Parathyroid adenoma (tissue), 2 donors: ENCODE data around the gene SERPINB13.

ENCODE experiments used
- H2AFZ ChIP-seq: fragments of 300-600 bp; sonication (generic); one replicate; pipeline ENCODE4 v1.7.0; 2017; ENCODE audit warnings: antibody characterized with exemption, mild to moderate bottlenecking
- H3K27ac ChIP-seq: fragments of 300-600 bp; sonication (generic); one replicate; pipeline ENCODE4 v1.7.0; 2017
- H3K27me3 ChIP-seq: fragments of 300-600 bp; sonication (generic); one replicate; pipeline ENCODE4 v1.7.0; 2017; ENCODE audit warnings: low read length; ENCODE audit not compliant: control insufficient read depth, insufficient read depth
- H3K36me3 ChIP-seq: fragments of 300-600 bp; sonication (generic); one replicate; pipeline ENCODE4 v1.7.0; 2017; ENCODE audit warnings: low read length; ENCODE audit not compliant: control insufficient read depth, insufficient read depth
- H3K4me1 ChIP-seq: fragments of 300-600 bp; sonication (generic); one replicate; pipeline ENCODE4 v1.7.0; 2017; ENCODE audit warnings: control low read depth
- H3K4me2 ChIP-seq: fragments of 300-600 bp; sonication (generic); one replicate; pipeline ENCODE4 v1.7.0; 2017; ENCODE audit warnings: low read length
- H3K4me3 ChIP-seq: fragments of 300-600 bp; sonication (generic); one replicate; pipeline ENCODE4 v1.7.0; 2017; ENCODE audit warnings: low read depth, low read length
- H3K79me2 ChIP-seq: fragments of 300-600 bp; sonication (generic); one replicate; pipeline ENCODE4 v1.7.0; 2017; ENCODE audit warnings: control low read depth
- H3K9ac ChIP-seq: fragments of 300-600 bp; sonication (generic); one replicate; pipeline ENCODE4 v1.7.0; 2017; ENCODE audit warnings: mild to moderate bottlenecking
- H3K9me3 ChIP-seq: fragments of 300-600 bp; sonication (generic); one replicate; pipeline ENCODE4 v1.7.0; 2017; ENCODE audit warnings: low read length; ENCODE audit not compliant: control insufficient read depth
- TF ChIP-seq, protein P1 (sequence below): fragments of 300-600 bp; sonication (generic); IDR thresholded peaks from one replicate; pipeline ENCODE4 v1.7.0; 2017; ENCODE audit warnings: antibody characterized with exemption, mild to moderate bottlenecking
- donor health status: primary hyperparathyroidism.

Gene SERPINB13

GRCh38 chr18:63591725-63592124 is 4.6 kb downstream of the SERPINB13 start:
- Histone ChIP-seq H3K9me3 (no peaks in the 10 kb centered on the region), H3K27me3 (no peaks in the 10 kb centered on the region), H3K79me2 (no peaks in the 10 kb centered on the region), H3K4me1 (no peaks in the 10 kb centered on the region), H2AFZ (no peak overlapping the region), H3K4me2 (no peak overlapping the region), H3K9ac (no peak overlapping the region), H3K36me3 (no peaks in the 10 kb centered on the region), H3K4me3 (no peak overlapping the region), H3K27ac (no peak overlapping the region)
- TF ChIP-seq, protein P1, sequence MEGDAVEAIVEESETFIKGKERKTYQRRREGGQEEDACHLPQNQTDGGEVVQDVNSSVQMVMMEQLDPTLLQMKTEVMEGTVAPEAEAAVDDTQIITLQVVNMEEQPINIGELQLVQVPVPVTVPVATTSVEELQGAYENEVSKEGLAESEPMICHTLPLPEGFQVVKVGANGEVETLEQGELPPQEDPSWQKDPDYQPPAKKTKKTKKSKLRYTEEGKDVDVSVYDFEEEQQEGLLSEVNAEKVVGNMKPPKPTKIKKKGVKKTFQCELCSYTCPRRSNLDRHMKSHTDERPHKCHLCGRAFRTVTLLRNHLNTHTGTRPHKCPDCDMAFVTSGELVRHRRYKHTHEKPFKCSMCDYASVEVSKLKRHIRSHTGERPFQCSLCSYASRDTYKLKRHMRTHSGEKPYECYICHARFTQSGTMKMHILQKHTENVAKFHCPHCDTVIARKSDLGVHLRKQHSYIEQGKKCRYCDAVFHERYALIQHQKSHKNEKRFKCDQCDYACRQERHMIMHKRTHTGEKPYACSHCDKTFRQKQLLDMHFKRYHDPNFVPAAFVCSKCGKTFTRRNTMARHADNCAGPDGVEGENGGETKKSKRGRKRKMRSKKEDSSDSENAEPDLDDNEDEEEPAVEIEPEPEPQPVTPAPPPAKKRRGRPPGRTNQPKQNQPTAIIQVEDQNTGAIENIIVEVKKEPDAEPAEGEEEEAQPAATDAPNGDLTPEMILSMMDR, result no peak

DNA sequence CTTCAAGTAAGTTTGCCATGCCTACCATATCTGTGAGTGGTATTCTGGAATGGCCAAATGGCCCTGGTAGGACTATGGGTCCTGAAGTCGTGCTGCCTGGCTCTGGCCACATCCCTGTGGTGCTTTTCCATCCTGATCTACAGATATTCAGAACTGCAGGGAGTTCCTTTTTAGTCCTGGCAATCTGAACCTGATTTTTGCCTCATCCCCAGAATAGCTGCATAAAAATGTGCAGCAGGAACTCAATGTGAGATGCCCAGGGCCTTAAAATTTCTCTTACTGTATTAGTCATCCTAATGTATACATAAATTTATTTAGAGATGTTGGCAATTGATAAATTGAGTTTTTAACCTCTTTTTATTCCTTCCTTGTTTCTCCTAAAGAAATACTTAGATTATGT is 5.3 kb downstream of the SERPINB13 start:
- H3K4me3 ChIP-seq, result no peak overlapping the region
- H3K36me3 ChIP-seq, result no peaks in the 10 kb centered on the region
- no peak overlapping the region for H3K9ac ChIP-seq
- no peaks in the 10 kb centered on the region for H3K9me3 ChIP-seq
- no peaks in the 10 kb centered on the region for H3K79me2 ChIP-seq
- H3K27me3 ChIP-seq, result no peaks in the 10 kb centered on the region
- TF ChIP-seq, protein P1, result no peak
- no peak overlapping the region for H3K27ac ChIP-seq
- H3K4me2 ChIP-seq, result no peak overlapping the region
- no peak overlapping the region for H2AFZ ChIP-seq
- H3K4me1 ChIP-seq, result no peaks in the 10 kb centered on the region

DNA sequence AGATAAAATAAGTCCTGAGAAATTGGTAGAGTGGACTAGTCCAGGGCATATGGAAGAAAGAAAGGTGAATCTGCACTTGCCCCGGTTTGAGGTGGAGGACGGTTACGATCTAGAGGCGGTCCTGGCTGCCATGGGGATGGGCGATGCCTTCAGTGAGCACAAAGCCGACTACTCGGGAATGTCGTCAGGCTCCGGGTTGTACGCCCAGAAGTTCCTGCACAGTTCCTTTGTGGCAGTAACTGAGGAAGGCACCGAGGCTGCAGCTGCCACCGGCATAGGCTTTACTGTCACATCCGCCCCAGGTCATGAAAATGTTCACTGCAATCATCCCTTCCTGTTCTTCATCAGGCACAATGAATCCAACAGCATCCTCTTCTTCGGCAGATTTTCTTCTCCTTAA is 9.8 kb downstream of the SERPINB13 start:
- H3K27ac ChIP-seq, result no peak overlapping the region
- H3K27me3 ChIP-seq, result no peaks in the 10 kb centered on the region
- no peak overlapping the region for H3K9ac ChIP-seq
- no peaks in the 10 kb centered on the region for H3K9me3 ChIP-seq
- no peaks in the 10 kb centered on the region for H3K4me1 ChIP-seq
- no peak overlapping the region for H2AFZ ChIP-seq
- H3K36me3 ChIP-seq, result no peaks in the 10 kb centered on the region
- H3K4me3 ChIP-seq, result no peak overlapping the region
- TF ChIP-seq, protein P1, result no peak
- H3K4me2 ChIP-seq, result no peak overlapping the region
- no peaks in the 10 kb centered on the region for H3K79me2 ChIP-seq

DNA sequence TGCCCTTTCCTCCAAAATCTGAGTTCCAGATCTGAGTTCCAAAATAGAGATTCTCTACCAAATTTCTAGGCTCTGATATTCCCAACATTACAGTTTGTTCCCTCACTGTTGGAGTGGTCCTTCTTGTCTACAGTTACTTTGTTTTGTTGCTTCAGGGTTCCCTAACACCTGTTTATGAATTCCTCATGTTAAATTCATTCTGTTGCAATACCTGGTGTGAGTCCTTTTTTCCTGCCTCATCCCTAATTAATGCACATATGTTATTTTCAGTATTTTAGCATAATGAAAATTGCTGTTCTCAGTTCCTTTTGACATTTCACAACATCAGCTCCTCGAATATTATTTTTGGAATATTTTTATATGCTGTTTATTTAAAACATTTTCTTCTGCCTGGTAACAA is 16.2 kb downstream of the SERPINB13 start:
- Histone ChIP-seq H3K27me3 (no peaks in the 10 kb centered on the region), H3K4me3 (no peak overlapping the region), H3K4me2 (no peak overlapping the region), H3K27ac (no peak overlapping the region), H3K36me3 (no peaks in the 10 kb centered on the region), H2AFZ (no peak overlapping the region), H3K4me1 (no peaks in the 10 kb centered on the region), H3K9me3 (no peaks in the 10 kb centered on the region), H3K79me2 (no peaks in the 10 kb centered on the region), H3K9ac (no peak overlapping the region)
- TF ChIP-seq, protein P1, result no peak

GRCh38 chr18:63603772-63604171 is 16.6 kb downstream of the SERPINB13 start:
- H3K27ac ChIP-seq, result no peak overlapping the region
- H3K79me2 ChIP-seq, result no peaks in the 10 kb centered on the region
- no peaks in the 10 kb centered on the region for H3K27me3 ChIP-seq

More at GRCh38 chr18:63603772-63604171, 16.6 kb downstream of the SERPINB13 start:
- Histone ChIP-seq H3K4me3 (no peak overlapping the region), H3K9ac (no peak overlapping the region), H3K36me3 (no peaks in the 10 kb centered on the region), H3K4me1 (no peaks in the 10 kb centered on the region), H3K9me3 (no peaks in the 10 kb centered on the region), H2AFZ (no peak overlapping the region), H3K4me2 (no peak overlapping the region)
- TF ChIP-seq, protein P1, result no peak
